Stimulated activated CD4-positive, alpha-beta T cell treated with anti-CD3 and anti-CD28 coated beads, Interleukin-1b, Interleukin-23, amount 100 ng/mL, for 24 hours (primary cell): ENCODE results near the gene DIO3.

Experiments
- DNase-seq, 4 experiments: peaks; one replicate each; pipeline ENCODE4 v3.0.0-alpha.2; 2020; ENCODE audit warnings: low read depth in 4 of 4, low spot score in 1 of 4

The DIO3 gene

DNA sequence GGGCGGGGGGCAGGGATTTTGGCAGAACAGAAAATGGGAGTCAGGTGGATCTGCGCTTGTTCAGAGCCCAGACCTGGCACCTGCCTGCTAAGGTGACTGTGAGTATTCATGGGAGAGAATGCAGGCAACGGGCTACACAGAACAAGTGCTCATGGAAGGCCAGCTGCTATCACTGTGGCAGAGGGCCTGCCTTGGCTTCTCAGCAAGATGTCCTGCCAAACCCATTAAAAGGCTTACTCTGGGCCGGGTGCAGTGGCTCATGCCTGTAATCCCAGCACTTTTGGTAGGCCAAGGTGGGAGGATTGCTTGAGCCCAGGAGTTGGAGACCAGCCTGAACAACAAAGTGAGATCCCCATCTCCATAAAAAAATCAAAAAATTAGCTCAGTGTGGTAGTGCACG is 21.0 kb downstream of the DIO3 start:
- no peak for DNase-seq

DNA sequence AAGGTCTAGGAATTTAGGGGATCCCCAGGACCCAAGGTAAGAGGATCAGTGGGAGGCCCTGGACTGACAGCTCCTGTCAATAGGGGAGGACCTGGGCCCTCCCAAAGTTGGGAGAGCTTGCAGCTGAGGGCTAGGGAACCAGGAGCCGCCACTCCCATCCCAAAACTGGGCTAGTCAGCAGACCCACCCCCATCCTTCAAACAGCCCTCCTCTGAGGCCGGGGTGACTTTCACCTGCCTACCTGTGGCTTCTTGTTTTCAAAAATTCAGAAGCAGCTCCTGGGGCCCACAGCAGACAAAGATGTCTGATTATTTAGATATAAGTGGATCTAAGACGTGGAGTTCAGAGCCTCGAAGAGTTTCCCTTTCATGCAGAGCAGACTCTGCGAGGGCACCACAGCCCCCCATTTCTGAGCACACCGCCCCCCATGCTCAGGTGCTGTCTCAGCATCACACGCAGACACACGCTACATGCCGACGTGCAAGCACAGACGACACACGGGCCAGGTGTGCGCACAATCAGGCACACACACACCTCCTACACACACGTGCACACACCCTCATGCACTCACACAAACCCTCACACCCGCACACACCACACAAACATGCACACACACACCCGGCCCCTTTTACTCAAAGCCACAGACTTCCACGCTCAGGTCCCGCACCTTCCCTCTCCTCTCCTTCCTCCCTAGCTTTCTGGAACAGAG is 21.9 kb downstream of the DIO3 start:
- no peak for DNase-seq

DNA sequence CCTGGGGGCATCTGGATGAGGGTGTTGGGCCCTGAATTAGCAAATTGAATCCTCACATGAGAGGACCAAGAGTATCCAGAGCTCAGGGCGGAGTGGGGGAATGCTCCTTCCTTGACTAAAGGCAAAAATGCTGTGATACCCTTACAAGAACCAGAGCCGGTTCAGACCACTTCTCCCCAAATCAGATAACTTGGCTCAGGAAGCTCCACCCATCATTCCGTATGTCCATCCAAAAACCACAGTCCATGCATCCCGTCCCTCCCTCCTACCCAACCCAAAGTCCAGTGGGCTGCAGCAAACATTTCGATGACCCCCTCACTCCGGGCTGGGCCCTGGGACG is 22.4 kb downstream of the DIO3 start:
- no peak for DNase-seq

DNA sequence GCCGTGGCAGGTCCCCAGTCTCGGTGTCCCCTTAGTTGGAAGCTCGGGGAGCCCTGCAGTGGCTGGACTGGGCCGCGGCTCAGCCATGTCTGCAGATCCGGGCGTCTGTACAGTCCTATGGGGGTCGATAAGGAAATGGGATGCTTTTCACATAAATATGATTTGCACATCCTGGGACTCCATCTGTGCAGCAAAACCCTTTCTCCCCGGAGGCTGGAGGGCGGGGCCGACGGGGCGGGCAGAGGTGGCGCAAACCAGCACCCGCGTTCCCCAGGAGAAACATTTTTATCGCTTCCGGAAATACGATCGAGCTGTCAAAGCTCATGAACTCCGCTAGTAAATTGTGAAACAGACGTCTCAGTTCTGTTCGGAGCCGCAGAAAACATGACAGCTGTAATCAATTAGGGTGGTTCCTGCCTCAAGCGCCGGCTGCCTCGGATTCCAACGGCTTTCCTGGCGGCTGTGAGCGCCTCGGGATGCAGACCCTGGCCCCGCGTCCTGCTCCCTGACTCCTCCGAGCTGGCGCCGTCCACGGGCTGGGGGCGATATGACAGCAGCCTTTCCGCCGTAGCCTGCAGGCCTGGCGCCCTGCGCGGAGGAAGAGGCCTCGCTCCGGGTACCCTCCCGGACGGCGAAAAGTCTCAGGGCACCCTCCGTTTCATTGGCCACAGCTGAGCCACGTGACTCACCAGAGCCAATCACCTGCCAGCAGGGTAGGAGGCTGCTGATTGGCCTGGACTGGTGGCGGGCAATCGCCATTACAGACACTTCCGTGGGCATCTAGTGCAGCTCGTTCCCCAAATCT is 23.0 kb downstream of the DIO3 start:
- no peak for DNase-seq

DNA sequence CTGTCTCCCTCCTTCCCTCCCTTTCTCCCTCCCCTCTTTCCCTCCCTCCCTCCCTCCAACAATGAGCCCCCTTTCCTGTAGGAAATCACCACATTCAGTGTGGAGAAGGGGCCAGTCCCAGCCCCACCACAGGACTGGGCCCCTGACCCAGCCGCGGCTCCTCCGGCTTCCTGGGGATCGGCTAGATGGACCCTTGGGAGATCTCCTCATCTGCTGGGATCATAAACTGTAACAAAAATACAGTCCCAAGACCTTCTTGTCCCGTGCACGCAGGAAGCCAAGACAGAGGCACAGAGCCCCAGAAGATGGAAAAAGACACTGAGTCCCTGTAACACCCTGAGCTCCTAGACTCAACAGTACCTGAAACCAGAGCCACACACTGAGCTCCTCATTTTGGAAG is 23.9 kb downstream of the DIO3 start:
- DNase-seq, result no peak

DNA sequence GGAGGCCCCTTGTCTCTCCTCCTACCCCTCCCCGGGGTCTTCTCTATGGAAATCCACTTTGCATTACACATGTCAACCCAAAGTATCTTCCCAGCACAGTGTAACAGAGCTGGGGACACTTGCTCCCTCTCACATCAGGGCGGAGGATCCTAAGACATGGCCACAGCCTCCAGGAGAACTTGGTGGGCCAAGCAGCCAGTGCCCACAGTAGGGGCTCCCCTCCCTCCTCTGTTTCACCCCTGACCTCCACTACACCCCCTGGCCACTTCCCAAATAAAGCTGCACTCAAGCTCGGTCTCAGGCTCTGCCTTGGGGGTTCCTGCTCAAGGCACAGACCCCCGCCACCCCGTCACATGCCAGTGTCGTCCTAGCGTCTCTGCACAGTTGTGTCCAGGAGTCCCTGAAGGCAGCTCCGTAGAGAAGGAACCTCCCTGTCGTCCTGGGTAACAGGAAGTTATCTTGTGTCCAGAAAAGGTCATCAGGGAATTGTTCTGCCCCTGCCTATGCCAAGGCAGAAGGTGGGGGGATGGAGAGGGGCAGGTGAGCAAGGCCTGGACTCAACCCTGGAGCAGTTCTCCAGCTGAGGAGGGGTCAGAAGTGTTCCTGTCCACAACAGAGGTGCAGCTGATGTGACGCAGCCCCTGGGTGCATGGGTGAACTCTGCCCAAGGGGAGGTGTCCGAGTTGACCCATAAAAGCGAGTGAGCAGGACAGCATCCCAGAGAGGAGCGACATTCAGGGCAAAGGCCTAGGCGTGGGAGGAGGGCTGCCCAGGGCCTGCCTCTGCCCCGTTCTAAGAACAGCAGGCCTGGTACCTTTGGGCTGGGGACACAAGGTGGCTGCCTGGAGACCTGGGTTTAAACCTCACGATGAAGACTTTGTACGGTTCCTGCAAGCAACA is 25.5 kb downstream of the DIO3 start:
- no peak for DNase-seq

DNA sequence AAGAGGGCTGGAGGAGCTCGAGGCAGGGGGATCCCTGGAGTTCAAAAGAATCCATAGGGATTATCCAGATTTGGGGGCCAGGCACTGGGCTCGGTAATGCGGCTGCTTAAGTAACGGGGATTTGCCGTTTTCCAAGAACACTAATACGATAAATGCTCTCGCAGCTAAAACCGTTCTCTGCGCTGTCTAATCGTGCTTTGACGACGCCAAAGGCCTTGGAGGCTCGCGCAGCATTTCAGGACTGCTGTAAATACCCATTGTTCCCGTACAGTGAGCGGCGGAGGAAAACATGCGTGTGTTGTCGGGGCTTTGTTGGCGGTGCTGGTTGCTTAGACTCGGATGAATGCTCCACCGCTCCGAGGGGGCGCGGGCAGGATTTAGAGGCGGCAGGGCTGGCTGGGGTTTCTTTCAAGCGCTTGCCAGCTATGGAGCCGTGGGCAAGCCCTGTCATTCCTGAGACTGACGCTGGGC is 26.2 kb downstream of the DIO3 start:
- no peak for DNase-seq

DNA sequence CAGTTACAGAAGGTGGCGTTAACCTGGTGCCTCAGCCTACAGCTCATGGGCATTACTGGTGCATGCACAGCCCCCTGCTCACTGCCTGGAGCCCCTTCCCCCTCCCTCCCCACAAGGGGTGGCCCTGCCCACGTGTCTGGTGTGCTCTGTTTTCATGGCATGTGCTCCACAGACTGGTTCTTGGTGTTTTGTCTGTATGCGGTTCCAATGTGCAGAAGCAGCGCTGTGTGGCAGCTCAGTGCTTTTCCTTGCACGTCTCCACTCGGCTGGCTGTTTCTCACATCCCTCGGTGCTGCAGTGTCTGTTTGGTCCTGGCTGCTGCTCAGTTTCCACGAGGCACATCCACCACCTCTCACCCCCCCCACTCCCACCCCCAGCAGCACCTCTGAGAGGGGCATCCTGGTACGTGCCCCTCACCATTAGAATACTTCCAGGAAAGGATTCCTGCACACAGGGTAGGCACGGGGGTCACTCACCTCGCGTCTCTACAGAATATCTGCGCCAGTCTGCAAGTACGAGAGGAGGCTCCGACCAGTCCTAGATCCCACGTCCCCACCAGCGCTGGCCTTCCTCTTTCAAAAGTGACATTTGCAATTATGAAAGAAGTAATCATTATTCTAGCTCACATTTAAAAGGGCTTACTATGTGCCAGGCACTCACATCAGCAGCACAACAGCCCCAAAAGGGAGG is 27.1 kb downstream of the DIO3 start:
- no peak for DNase-seq

DNA sequence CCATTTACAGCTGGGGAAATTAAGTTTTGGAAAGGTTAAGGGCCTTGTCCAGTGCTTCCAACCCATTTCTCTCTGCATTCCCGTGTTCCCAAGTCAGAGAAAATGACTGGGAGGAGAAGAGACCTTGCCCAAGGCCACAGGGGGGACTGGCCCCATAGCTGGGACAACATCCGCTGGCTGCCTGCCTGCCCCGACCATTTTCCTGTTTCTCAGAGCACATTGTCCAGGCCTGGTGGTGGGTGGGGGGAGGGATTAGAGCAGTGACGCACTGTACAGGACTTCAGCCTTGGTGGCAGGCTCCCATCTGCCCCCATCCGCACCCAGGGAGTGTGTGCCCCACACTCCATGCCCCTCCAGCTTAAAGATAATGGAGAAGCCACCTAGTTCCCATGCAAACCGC is 27.7 kb downstream of the DIO3 start:
- DNase-seq, result no peak

DNA sequence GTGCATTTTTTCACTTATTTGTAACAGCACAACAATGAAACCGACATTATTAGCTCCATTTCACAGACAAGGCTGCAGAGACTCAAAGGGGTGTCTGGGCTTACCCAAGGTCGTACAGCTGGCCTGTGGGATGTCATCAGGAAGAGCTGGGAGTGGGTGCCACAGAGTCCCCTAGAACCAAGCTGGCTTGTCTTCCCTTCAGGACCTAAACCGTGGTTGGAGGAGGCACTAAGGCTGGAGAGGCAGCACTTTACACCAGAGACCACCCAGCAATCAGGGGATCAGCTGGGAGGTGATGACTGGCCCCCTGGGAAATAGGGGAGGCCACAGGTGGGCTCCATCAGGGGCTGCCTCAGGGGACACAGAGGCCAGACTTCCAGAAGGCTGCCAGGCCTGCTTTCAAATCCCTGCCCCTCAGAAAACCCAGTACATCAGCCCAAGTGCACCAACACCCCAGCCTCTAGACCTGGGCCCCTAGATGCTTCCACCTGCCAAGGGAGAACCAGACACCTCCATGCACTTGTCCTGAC is 28.3 kb downstream of the DIO3 start:
- DNase-seq, result no peak

DNA sequence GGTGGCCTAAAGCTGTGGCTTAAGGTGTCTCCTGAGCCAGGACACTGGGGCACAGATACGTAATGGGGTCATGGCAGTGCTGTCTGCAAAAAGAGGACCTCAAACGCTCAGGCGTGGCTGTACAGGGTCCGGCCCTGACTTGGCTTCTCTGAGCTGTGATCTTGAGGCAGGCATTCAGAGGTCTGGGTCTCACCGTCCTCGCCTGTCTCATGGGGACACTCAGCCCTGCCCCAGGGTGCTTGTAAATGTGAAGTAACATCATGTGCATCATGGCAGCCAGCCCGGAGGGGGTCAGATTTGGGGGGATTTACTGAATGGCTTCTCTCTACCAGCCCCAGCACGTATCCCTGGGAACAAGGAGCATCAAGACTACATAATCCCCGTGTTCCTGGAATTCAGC is 28.8 kb downstream of the DIO3 start:
- DNase-seq, result no peak

DNA sequence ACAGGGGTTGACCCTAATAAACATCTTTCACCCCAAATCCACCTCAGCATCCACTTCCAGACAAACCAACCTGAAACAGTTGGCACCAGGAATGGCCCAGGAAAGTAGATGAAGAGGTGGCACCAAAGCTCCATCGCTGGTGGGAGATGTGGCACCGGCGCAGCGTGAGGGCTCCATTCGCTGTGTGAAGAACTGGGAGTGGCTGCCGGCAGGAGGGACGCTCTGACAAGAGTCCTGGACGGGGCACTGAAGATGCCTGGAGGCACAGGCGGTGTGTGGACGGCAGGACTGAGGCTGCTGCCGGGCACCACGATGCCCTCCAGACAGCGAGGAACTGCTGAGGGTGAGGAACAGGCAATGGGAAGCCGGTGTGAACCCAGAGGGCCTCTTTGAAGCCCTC is 29.3 kb downstream of the DIO3 start:
- DNase-seq, result no peak

DNA sequence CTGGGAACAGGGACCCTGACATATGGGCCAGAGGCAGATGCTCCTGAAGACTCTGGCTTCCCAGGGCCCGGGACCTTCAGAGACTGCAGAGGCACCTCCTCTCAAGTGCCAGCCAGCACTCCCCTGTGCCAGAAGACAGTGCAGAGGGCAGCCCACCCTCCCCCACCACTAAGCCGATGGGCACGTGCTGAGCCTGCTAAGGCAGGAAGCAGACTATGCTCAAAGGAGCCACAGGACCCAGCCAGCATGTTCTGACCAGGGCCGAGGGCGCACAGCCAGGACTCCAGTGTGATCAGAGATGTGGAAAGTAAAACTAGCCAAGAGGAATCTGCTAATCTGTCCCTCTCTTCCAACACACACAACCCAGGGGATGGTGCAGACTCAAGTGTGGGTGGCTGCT is 29.8 kb downstream of the DIO3 start:
- DNase-seq, result no peak

DNA sequence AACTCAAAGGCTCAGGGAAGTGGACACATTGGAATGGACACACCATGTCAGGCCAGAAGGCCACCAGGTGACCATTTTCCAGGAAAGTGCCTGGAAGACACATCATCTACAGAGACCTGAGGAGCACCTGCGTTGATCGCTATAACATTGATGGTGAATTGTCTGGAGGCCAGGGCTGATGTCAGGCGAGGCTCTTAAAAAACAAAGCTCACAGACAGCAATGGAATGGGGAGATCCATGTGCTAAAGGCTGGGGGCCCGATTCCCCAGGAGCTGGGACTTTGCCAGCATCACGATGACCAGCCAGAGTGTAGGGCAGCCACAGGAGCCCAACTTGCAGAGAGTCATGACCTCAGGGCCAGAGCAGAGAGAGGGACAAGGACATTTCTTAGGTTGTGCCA is 30.3 kb downstream of the DIO3 start:
- no peak for DNase-seq

DNA sequence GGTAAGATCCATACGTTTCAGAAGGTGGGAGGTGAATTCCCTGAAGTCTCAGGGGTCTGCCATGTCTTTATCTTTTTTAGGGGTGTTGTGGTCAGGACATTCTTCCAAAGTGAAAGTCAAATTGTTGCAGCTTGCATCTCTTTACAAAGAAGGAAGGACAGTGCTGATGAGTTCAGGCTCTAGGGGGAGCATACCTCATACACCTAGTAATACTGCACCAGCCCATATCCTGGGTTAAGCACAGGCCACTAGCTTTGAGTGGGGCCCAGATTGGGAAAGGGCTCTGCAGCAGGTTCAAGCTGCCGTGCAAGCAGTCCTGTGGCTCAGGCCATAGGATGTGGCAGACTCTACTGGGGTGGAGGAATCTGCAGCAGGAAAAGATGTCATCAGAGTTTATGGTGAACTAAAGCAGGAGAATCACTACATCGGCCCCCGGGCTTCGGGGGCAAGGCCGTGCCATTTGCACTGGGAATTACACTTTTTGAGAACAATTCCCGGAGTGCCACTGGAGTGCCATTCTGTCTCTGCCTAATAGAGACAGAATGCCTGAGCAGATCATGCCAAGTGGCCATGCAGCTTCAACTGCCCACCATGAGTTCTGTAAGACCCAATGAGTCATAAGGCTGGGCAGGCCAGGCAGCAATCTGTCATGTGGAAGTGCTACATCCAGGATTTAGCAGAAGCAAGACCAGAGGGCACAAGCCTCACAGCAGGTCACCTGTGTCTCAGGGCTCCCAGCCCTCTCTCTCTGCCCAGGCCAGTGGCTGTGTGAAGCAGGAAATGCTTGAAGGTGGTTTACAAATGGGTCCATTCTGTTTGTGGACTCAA is 32.3 kb downstream of the DIO3 start:
- DNase-seq, result no peak

DNA sequence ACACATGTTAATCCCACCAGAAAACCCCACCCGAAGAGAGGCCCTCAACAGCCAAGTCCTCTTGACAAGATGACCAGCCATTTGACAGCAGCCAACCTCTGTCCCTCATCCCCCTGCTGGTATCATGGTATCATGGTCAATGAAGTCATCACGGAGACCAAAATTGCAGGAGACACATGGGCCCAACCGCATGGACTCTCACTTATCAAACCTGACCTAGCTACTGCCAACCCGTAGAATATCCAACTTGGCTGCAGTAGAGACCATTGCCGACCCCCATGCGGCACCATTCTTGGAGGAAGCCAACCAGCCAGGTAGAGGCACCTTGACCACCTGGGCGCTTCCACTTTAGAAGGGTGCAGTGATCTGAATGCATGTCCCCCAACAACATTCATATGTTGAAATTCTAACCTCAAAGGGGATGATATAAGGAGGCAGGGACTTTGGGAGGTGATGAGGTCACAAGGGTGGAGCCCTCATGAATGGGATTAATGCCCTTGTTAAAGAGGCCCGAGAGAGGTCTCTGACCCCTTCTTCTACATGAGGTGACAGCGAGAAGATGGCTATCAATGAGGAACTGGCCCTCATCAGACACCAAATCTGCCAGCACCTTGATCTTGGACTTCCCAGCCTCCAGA is 33.3 kb downstream of the DIO3 start:
- no peak for DNase-seq

DNA sequence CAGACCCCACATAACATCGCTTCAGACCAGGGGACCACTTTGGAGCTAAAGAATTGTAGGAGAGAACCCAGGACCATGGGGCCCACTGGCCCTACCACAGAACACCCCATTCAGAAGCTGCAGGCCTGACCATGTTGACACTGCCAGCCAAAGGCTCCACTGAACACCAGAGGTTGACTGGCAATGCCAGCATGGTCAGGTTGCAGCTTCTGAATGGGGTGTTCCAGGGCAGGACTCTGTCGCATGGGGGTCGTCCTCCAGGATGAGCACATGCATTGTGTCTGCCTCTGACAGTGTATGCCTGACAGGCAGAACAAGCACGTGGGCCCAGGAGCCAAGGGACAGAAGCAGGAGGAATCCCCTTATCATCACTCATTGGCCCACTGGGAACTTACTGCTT is 34.1 kb downstream of the DIO3 start:
- no peak for DNase-seq

DNA sequence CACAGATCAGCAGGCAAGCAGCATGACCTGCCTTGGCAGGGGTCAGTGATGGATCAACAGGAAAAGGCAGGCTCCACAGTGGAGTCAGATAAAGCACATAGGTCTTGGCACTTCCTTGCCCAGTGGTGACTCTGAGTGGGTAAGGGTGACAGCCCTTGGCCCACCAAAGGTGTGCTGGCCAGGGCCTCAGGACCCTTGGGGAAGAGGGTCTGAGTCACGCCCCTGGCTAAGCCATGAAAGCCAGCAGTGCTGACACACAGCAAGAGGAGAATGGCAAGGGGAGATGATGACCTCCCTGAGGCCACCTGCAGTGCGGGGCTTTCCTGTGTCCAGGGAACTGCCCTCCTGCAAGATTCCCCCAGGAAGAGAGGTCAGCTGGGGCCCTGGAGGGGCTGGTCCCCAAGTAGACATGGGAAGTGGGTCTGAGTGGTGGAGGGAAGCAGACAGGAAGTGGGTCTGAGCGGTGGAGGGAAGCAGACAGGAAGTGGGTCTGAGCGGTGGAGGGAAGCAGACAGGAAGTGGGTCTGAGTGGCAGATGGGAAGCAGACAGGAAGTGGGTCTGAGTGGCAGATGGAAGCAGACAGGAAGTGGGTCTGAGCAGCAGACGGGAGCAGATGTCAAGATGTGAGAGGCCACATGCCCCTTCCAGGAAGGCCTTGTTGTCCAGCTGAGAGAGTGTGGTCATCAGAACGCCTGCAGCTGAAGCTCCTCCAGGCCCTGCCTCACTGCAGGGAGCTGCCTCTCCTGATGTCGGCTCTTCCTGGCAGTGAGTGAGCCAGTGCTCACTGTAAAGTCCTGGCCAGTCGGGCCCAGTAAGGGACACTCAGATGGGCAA is 34.8 kb downstream of the DIO3 start:
- peak in 2 of 4 experiments; percentile 5 to 29 for DNase-seq

DNA sequence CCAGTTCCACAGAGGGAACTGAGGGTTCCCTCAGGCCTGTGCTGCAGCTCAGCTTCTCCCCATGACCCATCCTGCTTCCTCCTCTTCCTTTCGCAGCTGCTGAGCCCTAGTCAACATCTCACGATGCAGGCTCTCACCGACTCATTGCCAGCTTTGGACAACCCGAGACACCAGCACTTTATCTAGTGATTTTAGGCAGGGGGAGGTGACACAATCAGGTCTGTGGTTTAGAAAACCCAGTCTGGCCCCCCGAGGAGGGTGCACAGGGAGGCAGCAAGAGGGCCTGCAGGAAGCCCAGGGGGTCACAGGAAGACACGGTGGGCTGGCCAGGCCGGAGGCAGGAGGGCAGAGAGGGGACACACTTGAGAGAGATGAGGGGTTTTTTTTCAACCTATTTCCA is 35.4 kb downstream of the DIO3 start:
- DNase-seq, result no peak
